ENCODE data around the gene LRRC47.

- no peak for TF ChIP-seq CTCF (IDR thresholded peaks at IDR 0.05)
- no peak for TF ChIP-seq POLR2A (IDR thresholded peaks at IDR 0.05)
These were observed 8.7 kb upstream of the LRRC47 start for GRCh38 chr1:3805038-3805437.
